T-helper 2 cell (primary cell): ENCODE results near the gene PDZD2.
"Not testable (repeated sequence)": the region's sequence is repeated elsewhere in the genome, so short reads cannot be mapped to it uniquely, and the experiment has no call there.

Experiments used
- DNase-seq, 5 experiments: peaks; one replicate each; pipeline versions ENCODE4 v3.0.0 to v3.0.0-alpha.2; 2012 to 2022

The PDZD2 gene

DNA sequence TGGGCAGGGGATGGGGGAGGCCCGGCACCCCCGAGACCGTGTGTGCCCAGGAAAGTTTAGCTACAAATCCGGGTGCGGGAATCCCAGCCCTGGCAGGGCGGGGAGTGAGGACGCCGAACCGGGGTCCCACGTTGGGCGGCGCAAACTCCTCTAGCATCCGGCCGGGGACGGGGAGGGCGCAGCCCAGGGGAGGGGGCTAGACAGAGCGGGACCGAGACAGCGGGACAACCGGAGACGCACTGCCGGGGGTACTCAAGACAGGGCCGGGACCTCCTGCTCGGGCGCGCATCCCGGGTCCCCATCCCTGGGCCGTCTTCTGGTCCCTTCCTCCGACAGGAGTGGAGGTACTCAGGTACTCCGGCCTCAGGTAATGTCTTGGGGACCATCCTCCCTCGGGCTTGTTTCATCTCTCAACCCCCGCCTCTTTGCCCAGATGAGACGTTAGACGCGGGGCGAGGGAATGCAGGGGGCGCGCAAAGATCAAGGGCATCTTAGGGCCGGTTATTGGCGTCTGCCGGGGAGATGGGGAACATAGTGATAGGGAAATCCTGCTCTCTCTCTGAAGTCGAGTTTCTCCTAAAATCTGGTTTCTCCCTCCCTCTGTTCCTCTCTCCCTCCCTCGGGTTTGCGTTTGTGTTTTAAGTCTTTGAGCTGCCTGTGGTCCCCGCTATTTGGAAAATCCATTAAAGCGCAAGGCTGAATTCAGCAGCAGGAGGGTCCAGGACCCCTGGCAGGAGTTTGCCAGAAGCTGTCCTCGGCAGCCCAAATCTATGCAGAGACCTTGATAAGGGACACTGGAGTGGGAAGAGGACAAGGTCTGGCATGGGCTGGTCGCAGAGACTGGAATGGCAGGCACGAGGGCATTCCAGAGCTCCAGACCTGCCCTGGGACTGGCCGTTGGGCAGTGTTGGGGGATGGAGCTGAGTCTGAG lies 815 bp downstream of the PDZD2 start:
- DNase-seq: no peak

- DNase-seq: no peak
Observed at GRCh38 chr5:31640573-31640972, 1.6 kb downstream of the PDZD2 start.

- no peak for DNase-seq
Observed at GRCh38 chr5:31641059-31641458, 2.1 kb downstream of the PDZD2 start.

DNA sequence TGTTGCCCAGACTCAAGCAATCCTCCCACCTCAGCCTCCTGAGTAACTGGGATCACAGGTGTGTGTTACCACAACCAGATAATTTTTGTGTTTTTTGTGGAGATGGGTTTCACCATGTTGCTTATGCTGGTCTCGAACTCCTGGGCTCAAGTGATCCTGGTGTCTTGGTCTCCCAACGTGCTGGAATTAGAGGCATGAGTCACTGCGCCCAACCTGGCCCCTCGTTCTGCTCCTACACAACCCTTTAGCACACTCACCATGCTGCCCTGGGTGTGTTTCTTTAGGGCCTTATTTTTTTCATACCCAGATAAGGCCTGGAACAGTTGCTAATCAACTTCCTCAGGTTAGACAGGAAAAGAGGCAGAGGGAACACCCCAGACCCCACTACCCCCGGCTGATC lies 2.6 kb downstream of the PDZD2 start:
- DNase-seq: no peak

- no peak for DNase-seq
Observed at GRCh38 chr5:31645420-31646081, 6.6 kb downstream of the PDZD2 start.

DNA sequence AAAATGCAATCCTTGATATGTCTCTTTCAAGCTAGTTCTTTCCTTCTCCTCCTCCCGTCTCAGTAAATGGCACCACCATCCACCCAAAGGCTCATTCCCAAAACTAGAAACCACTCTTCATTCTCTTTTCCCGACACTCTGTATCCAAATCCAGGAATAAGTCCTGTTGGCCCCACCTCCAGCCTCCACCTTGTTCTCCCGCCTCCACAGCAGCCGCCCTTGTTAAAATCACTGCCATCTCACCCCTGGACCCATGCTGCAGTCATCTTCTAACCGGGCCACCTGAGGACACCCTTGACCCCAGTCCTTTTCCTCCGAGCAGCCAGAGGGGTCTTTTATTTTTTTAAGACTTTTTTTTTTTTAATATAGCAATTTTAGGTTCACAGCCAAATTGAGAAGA lies 9.4 kb downstream of the PDZD2 start:
- DNase-seq: no peak

GRCh38 chr5:31651241-31651640 lies 12.3 kb downstream of the PDZD2 start:
- DNase-seq: no peak

GRCh38 chr5:31655491-31655890 lies 16.6 kb downstream of the PDZD2 start:
- DNase-seq: no peak

GRCh38 chr5:31656806-31657205 lies 17.9 kb downstream of the PDZD2 start:
- no peak for DNase-seq

- DNase-seq: no peak
Observed at GRCh38 chr5:31657315-31657979, 18.5 kb downstream of the PDZD2 start.

DNA sequence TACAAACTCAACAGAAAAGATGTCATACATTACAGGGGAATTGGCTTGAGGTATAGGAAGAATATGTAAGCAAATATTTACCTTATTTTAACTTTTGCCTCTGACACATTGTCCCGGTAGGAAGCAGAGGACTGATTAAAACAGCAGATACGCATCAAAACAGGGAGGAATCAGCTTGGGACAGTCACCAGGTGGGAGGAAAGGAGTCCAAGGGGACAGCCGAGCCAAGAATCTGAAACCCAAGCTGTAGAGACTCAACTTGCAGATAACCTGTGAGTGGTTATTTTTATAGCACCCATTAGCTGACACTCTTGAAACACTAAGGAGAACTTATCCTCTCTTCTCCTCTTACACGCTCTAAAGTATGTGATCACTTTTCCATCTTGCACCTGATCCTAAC lies 22.3 kb downstream of the PDZD2 start:
- DNase-seq: no peak

DNA sequence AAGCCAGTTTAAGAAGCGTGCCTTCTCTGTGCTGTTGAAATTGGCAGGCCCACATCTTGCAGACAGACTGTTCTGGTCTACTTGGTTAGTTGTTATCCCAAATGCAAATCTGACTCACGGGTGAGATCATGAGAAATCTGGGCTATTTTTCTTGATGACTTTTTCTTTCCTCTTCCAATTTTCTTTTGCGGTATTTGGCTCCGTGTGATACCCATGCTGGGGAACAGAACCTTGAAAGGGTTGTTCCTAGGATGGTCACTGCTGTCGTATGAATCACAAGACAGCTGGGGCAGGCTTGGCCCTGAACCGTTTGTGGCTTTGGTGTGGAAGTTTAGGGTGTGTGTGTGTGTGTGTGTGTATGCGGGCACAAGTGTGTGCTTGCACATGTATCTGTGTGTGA lies 24.6 kb downstream of the PDZD2 start:
- DNase-seq: no peak

DNA sequence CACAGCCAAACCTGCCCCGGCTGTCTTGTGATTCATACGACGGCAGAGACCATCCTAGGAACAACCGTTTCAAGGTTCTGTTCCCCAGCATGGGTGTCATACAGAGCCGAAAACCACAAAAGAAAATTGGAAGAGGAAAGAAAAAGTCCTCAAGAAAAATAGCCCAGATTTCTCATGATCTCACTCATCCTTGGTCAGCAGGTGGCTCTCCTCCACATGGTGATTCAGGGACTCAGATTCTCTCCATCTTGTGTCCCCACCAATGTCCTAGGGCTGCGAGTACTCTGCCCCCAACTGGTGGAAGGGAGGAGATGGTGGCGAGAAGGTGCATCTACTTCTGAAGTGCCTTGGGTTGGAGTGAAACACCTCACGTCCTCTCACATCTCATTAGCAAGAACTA lies 25.6 kb downstream of the PDZD2 start:
- DNase-seq: peak in 1 of 5 experiments; percentile 31

DNA sequence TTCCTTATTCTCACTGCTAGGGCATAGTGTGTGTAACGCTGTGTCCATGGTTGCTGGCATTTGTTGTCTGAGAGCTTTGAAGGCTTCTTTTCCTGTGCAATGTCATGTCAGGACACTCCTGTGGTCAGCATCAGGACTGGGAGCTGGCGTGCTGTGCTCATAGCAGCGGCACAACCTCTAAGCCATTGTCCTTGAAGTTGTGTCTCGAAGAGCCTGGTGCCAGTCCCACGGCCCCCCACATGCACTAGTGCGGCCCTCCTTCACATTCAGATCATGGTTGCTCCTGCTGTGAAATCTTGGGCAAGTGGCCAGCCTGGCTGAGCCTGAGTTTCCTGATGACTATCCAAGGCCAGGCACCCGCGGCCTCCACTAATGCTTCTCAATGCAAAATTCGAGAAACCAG lies 32.4 kb downstream of the PDZD2 start:
- no peak for DNase-seq

DNA sequence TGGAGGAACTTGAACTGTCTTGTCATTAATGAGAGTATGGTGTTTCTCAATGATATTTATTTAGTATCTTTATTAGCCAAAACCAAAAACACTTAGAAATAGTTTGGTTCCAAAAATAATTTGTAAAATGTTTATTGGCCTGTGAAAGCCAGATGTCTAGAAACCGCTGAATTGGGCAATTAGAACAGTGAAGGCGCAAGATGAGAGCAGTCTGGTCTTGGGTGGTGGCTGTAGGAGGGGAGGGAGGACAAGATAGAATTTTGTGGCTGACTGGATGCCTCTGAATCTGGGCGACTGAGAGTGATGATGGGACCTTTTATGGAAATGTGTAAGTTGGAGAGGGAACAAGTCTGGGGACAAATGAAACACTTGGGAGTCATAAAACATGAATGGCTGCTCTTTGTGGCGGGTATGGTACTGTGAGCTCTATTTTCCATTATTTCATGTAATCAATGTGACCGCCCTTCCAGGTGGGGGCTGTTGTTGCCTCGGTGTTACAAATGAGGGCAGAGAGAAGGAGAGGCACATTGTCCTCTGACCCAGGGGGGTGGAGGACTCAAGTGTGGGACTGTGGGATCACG lies 35.5 kb downstream of the PDZD2 start:
- DNase-seq: no peak

- DNase-seq: no peak
Observed at GRCh38 chr5:31675472-31675871, 36.5 kb downstream of the PDZD2 start.

DNA sequence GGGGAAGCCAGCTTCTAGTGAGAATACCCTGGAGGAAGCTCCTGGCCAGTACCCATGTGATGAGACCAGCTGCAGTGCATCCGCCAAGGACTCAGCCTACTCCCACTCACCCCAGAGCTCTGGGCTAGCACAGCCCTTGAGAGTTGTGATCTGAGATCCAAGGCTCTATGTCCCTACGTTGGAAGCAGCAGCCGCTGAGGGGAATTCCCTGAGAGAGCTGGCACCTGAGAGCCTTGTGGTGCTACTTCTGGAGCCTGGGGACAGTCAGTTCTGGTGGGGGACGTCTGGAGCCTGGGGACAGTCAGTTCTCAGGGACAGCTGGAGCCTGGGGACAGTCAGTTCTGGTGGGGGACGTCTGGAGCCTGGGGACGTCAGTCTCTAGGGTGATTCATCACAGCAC lies 39.2 kb downstream of the PDZD2 start:
- DNase-seq: no peak

GRCh38 chr5:31680528-31680927 lies 41.6 kb downstream of the PDZD2 start:
- no peak for DNase-seq

DNA sequence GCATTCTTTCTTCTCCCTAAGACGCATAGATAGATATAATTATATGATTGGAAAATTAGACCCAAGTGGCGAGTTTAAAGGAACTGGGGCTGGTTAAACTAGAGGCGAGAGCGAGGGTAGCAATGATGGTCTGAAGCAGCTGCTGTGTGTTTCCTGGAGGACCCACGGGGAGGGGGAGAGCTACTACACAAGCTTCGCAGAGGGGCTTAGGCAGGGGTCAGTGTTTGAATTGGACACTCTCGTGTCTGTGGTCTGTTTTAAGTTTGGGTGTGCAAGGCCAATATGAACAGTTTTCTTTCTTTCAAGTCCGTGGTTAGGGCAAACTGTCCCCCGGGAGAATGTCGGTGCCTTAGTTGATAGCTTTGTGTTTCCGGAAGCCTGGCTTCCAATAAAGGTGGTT lies 43.1 kb downstream of the PDZD2 start:
- no peak for DNase-seq

GRCh38 chr5:31682851-31683250 lies 43.9 kb downstream of the PDZD2 start:
- DNase-seq: no peak

- DNase-seq: no peak
Observed at GRCh38 chr5:31688515-31689092, 49.7 kb downstream of the PDZD2 start.

DNA sequence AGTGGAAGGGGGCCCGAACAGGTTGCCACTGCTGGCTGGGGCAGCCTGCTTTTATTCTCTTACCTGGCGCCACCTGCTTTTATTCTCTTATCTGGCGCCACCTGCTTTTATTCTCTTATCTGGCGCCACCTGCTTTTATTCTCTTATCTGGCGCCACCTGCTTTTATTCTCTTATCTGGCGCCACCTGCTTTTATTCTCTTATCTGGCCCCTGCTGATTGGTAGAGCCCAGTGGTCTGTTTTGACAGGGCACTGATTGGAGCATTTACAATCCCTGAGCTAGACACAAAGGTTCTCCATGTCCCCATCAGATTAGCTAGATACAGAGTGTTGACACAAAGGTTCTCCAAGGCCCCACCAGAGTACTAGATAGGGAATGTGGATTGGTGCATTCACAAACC lies 52.5 kb downstream of the PDZD2 start:
- not testable (repeated sequence) for DNase-seq
